ENCODE data around the gene TMEM258. TPM values are rescaled to one million over a fixed set of nuclear protein-coding genes. Genes with fewer than 3 reads are reported as not detected.

Gene TMEM258
- total RNA-seq, 1 donor from 2014 or later, result 117 TPM

DNA sequence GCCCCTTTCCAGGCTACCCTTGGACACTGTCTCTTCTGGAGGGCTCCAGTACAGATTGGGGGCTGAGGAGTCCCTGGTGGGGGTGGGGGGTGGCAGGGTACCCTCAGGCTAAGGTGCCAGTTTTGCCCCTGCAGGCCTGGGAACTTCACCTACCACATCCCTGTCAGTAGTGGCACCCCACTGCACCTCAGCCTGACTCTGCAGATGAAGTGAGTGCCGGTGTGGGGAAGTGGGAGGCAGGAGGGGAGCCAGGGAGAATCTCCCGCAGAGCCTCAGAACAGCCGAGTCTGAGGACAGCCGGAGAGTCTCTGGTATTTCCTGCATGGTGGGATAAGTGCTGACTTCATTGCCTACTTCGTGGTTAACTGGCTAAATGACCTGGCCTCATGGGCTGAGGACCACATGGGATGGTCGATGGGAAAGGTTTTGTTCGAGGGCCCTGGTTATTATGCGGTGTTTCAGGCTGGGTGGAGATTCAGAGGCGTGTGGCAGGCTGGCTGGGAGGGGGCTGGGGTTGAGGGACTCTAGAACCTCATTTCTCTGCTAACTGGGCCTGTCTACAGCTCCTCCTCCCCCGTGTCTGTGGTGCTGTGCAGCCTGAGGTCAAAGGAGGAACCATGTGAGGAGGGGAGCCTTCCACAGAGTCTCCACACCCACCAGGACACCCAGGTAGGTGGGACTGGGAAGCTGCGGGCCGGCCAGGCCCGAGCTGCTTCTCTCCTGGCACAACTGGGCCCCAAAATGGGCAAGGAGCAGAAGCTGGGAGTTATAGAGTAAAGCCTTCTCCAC is 8.5 kb downstream of the TMEM258 start:
- no peaks in the 10 kb centered on the region for H3K4me1 ChIP-seq
- no peak overlapping the region for H3K4me3 ChIP-seq
- peaks cover 40% of the 10 kb centered on the region for H3K36me3 ChIP-seq
- TF ChIP-seq, protein P1, sequence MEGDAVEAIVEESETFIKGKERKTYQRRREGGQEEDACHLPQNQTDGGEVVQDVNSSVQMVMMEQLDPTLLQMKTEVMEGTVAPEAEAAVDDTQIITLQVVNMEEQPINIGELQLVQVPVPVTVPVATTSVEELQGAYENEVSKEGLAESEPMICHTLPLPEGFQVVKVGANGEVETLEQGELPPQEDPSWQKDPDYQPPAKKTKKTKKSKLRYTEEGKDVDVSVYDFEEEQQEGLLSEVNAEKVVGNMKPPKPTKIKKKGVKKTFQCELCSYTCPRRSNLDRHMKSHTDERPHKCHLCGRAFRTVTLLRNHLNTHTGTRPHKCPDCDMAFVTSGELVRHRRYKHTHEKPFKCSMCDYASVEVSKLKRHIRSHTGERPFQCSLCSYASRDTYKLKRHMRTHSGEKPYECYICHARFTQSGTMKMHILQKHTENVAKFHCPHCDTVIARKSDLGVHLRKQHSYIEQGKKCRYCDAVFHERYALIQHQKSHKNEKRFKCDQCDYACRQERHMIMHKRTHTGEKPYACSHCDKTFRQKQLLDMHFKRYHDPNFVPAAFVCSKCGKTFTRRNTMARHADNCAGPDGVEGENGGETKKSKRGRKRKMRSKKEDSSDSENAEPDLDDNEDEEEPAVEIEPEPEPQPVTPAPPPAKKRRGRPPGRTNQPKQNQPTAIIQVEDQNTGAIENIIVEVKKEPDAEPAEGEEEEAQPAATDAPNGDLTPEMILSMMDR (IDR thresholded peaks at IDR 0.05; ENCODE audit: borderline replicate concordance), result no peak
- no peak overlapping the region for H3K27ac ChIP-seq (replicated peaks)
- intact Hi-C loops (cut with micrococcal nuclease), result no loop called here
- H3K9me3 ChIP-seq (replicated peaks), result no peaks in the 10 kb centered on the region
- DNase-seq, result no peak
- no peaks in the 10 kb centered on the region for H3K27me3 ChIP-seq (ENCODE audit: low read depth)

- no peaks in the 10 kb centered on the region for H3K27me3 ChIP-seq (ENCODE audit: low read depth)
- intact Hi-C loops (cut with micrococcal nuclease), result no loop called here
- no peak for DNase-seq
- H3K9me3 ChIP-seq (replicated peaks), result no peaks in the 10 kb centered on the region
- H3K36me3 ChIP-seq, result peaks cover 30% of the 10 kb centered on the region
- no peaks in the 10 kb centered on the region for H3K4me1 ChIP-seq
- TF ChIP-seq, protein P1 (IDR thresholded peaks at IDR 0.05; ENCODE audit: borderline replicate concordance), result no peak
- H3K27ac ChIP-seq (replicated peaks), result no peak overlapping the region
- H3K4me3 ChIP-seq, result no peak overlapping the region
These were observed 9.6 kb downstream of the TMEM258 start for GRCh38 chr11:61782841-61783240.

- DNase-seq, result no peak
These were observed 10.1 kb downstream of the TMEM258 start for GRCh38 chr11:61782299-61782698.

DNA sequence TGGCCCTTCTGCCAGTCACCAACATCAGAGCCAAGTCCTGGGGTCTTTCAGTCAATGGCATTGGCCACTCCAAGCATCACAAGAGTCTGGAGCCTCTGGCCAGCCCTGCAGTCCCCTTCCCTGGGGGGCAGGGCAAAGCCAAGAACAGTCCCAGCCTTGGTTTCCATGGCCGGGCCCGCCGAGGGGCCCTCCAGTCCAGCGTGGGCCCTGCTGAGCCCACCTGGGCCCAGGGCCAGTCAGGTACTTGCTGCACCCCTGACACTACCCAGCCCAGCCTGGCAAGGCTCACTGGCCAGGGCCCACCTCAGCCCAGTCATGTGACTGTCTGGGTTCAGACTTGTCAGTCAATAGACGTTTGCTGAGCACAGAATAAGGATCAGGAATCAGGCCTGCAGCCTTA is 10.8 kb downstream of the TMEM258 start:
- peaks cover 17% of the 10 kb centered on the region for H3K36me3 ChIP-seq
- no peak overlapping the region for H3K27ac ChIP-seq (replicated peaks)
- H3K4me1 ChIP-seq, result peaks cover 10% of the 10 kb centered on the region
- DNase-seq, result no peak
- intact Hi-C loops (cut with micrococcal nuclease), result no loop called here
- TF ChIP-seq, protein P1 (IDR thresholded peaks at IDR 0.05; ENCODE audit: borderline replicate concordance), result no peak
- H3K27me3 ChIP-seq (ENCODE audit: low read depth), result no peaks in the 10 kb centered on the region
- no peaks in the 10 kb centered on the region for H3K9me3 ChIP-seq (replicated peaks)
- H3K4me3 ChIP-seq, result no peak overlapping the region

More at GRCh38 chr11:61782299-61782698, 10.1 kb downstream of the TMEM258 start:
- Histone ChIP-seq H3K9me3 (replicated peaks) (no peaks in the 10 kb centered on the region), H3K27me3 (ENCODE audit: low read depth) (no peaks in the 10 kb centered on the region), H3K27ac (replicated peaks) (no peak overlapping the region), H3K36me3 (peaks cover 24% of the 10 kb centered on the region), H3K4me3 (no peak overlapping the region), H3K4me1 (peaks cover 5% of the 10 kb centered on the region)
- TF ChIP-seq, protein P1 (IDR thresholded peaks at IDR 0.05; ENCODE audit: borderline replicate concordance), result no peak
- intact Hi-C loops (cut with micrococcal nuclease), result no loop called here

- Histone ChIP-seq H3K9me3 (replicated peaks) (no peaks in the 10 kb centered on the region), H3K4me3 (no peak overlapping the region), H3K27ac (replicated peaks) (no peak overlapping the region), H3K36me3 (peaks cover 9% of the 10 kb centered on the region), H3K4me1 (peaks cover 10% of the 10 kb centered on the region), H3K27me3 (ENCODE audit: low read depth) (no peaks in the 10 kb centered on the region)
- TF ChIP-seq, protein P1 (IDR thresholded peaks at IDR 0.05; ENCODE audit: borderline replicate concordance), result no peak
- no peak for DNase-seq
- intact Hi-C loops (cut with micrococcal nuclease), result no loop called here
These were observed 11.7 kb downstream of the TMEM258 start for GRCh38 chr11:61780581-61781162.

Data from left ventricle myocardium inferior (tissue), 1 donor.